IgD-negative memory B cell (primary cell): ENCODE results near the gene DHRS13. TPM values are rescaled to one million over a fixed set of nuclear protein-coding genes. Genes with fewer than 3 reads are reported as not detected.
A peak's percentile ranks its signal among the peaks of the same experiment; 100 is the strongest.
"Not testable (repeated sequence)": the region's sequence is repeated elsewhere in the genome, so short reads cannot be mapped to it uniquely, and the experiment has no call there.

Experiments
- H3K27ac Mint-ChIP-seq, 3 donors: one replicate each; pipeline ENCODE4 v1.8.0; 2020 to 2022; ENCODE audit warnings: mild to moderate bottlenecking in 3 of 3, mixed read lengths in 3 of 3, moderate library complexity in 1 of 3
- H3K27me3 Mint-ChIP-seq: one replicate; pipeline ENCODE4 v1.8.0; 2021; ENCODE audit warnings: mixed read lengths
- H3K36me3 Mint-ChIP-seq: one replicate; pipeline ENCODE4 v1.8.0; 2020; ENCODE audit warnings: mild to moderate bottlenecking, mixed read lengths
- H3K4me1 Mint-ChIP-seq, 3 donors: one replicate each; pipeline ENCODE4 v1.8.0; 2020 to 2022; ENCODE audit warnings: mixed read lengths in 3 of 3, mild to moderate bottlenecking in 1 of 3
- H3K4me3 Mint-ChIP-seq, 4 donors: one replicate each; pipeline ENCODE4 v1.8.0; 2020 to 2022; ENCODE audit warnings: mild to moderate bottlenecking in 4 of 4, mixed read lengths in 4 of 4, moderate library complexity in 3 of 4
- H3K9me3 Mint-ChIP-seq, 3 donors: one replicate each; pipeline ENCODE4 v1.8.0; 2020 to 2021; ENCODE audit warnings: mixed read lengths in 3 of 3, mild to moderate bottlenecking in 1 of 3
- polyA plus RNA-seq: library from polyadenylated mRNA; unstranded; fragments of 300-500 nt; fragmentation: Illumina TruSeq; gene quantifications from one replicate; pipeline ENCODE4 v1.2.3, GENCODE V29; 2021

The DHRS13 gene
- polyA plus RNA-seq, 1 donor from 2014 or later: 17.1 TPM

DNA sequence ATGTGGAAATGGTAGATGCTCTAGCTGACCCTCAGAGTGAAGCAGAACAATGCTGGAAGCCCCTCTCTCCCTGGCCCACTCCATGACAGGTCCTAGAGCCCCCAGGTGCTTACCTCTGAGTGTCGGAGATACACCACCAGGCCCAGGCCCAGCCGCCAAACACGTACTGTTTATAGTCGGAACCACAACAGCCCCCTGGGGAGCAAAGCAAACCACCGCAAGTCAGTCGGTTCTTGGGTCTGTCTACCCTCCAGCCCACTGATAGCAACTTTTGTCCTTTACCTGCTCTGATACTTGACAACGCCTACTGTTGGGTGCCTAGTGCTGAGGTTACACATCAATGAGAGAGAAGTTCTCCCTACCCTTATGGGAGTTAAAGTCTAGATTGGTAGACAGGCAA, 14.0 kb downstream of the DHRS13 start:
- no peaks in the 10 kb centered on the region for H3K27me3 Mint-ChIP-seq
- H3K9me3 Mint-ChIP-seq: no peaks in the 10 kb centered on the region
- H3K4me3 Mint-ChIP-seq: peak overlapping the region; percentile 18 to 90 (median 50)
- peaks cover 46 to 48% (median 48%) of the 10 kb centered on the region in 3 donors for H3K4me1 Mint-ChIP-seq
- H3K36me3 Mint-ChIP-seq: peaks cover 8% of the 10 kb centered on the region
- H3K27ac Mint-ChIP-seq: peak overlapping the region in 2 of 3 donors; percentile 41 to 54

DNA sequence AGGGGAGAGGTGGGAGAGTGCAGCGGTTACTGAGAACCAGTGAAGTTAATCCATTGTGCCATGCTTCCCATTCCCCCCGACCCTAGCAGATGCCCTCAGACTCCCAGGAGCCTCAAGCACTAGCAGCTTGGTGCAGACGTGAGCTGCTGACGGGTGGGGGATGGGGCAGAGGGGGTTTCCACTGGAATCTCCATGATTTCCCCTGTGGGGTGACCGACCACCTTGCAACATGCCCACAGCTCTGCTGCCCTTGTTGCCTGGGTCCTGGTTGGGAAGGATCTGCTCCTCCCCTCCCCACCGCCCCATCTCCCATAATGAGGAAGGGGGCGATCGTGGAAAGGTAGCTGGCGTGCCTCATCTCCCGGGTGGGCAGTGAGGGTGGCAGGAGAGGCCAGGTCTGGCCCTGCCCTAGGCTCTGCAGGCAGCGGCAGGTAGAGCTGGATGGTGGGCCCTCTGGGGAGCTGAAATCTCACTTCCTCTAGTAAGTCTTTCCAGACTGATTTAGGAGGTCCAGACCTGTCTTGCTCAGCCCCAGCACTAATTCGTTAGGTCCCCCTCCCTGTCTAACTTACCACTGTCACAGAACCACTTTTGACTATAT, 14.9 kb downstream of the DHRS13 start:
- peak overlapping the region; percentile 14 to 54 (median 29) for H3K27ac Mint-ChIP-seq
- no peaks in the 10 kb centered on the region for H3K27me3 Mint-ChIP-seq
- peaks cover 37 to 40% (median 39%) of the 10 kb centered on the region in 3 donors for H3K4me1 Mint-ChIP-seq
- H3K9me3 Mint-ChIP-seq: no peaks in the 10 kb centered on the region
- peaks cover 4% of the 10 kb centered on the region for H3K36me3 Mint-ChIP-seq
- peak overlapping the region in 3 of 4 donors; percentile 18 to 73 (median 60) for H3K4me3 Mint-ChIP-seq

DNA sequence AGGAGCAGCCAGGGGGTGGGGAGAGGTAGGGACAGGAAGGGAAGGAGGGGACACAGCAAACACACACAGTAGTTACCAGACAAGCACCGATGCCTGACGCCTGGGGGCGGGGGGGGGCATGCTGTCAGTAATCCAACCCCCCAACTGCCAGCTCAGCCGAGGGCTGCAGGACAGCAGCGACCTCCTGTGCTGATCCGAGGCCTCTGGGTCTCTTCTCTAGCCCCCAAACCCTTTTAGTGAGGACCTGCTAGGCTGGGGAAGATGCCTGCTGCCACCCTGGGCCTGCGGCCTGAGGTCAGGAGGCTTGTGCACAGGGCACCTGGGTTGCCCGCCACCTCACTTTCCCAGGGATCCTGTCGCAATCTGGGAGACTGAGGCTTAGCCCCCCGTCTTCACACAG, 16.9 kb downstream of the DHRS13 start:
- H3K36me3 Mint-ChIP-seq: no peaks in the 10 kb centered on the region
- H3K4me3 Mint-ChIP-seq: no peak overlapping the region
- H3K9me3 Mint-ChIP-seq: no peaks in the 10 kb centered on the region
- peak overlapping the region in 1 of 3 donors; percentile 43 for H3K27ac Mint-ChIP-seq
- no peaks in the 10 kb centered on the region for H3K27me3 Mint-ChIP-seq
- H3K4me1 Mint-ChIP-seq: peaks cover 25 to 27% (median 25%) of the 10 kb centered on the region in 3 donors

DNA sequence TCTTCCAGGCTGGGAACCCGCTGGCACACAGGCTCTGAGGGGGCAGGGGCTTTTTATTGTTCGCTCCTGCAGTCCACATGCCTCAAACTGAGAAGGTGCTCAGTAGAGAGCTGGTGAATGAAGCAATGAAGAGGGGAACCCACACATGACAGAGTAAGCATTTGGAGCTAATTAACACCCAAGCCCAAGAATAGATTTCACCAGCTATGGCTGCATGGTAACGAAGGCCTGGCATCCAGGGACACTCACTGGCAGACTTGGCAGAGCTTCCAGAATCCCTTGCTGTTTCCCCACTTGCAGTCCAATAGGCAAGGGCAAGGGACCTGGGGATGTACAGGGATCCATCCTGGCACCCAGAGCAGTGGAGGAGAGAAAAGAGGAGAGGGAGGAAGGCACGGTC, 17.5 kb downstream of the DHRS13 start:
- no peak overlapping the region for H3K4me3 Mint-ChIP-seq
- H3K36me3 Mint-ChIP-seq: no peaks in the 10 kb centered on the region
- H3K4me1 Mint-ChIP-seq: peaks cover 21 to 27% (median 24%) of the 10 kb centered on the region in 3 donors
- peak overlapping the region in 2 of 3 donors; percentile 59 to 84 for H3K27ac Mint-ChIP-seq
- no peaks in the 10 kb centered on the region for H3K9me3 Mint-ChIP-seq
- no peaks in the 10 kb centered on the region for H3K27me3 Mint-ChIP-seq

DNA sequence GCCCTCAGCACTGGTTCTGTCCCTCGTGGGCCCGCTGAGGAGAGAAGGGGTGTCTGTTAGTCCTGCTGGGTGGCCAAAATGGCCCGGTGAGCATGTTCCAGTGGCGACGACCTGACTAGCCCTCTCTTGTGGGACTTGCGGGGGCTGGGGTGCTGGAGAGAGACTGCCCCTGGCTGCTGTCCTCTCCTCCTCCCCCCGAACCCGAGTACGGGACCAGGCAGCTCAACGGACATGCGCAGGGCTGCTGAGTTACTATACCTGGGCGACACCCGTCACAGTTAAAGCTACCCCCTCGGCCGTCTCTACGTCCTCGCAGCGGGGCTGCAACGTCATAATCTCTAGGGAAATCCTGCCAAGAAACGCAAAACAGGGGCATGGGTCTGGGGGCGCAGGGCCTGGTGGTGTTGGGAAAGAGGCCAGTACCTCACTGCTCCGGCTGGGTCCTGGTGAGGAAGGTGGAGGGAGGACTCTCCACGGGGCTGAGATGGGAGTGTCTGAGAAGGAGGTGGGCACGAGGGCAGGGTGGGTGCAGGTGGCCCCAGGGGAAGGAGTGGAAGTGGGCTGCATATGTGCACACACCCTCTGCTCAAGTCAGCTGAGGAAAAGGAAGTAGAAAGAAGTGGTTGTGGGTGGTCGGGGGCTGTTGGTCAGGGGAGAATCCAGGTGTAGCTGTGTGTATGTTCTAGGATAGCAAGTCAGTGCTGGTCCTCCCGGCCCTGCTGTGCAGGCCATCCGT, 18.7 kb downstream of the DHRS13 start:
- H3K27me3 Mint-ChIP-seq: no peaks in the 10 kb centered on the region
- H3K9me3 Mint-ChIP-seq: no peaks in the 10 kb centered on the region
- no peaks in the 10 kb centered on the region for H3K36me3 Mint-ChIP-seq
- H3K4me1 Mint-ChIP-seq: peaks cover 18 to 25% (median 20%) of the 10 kb centered on the region in 3 donors
- H3K4me3 Mint-ChIP-seq: no peak overlapping the region
- no peak overlapping the region for H3K27ac Mint-ChIP-seq

DNA sequence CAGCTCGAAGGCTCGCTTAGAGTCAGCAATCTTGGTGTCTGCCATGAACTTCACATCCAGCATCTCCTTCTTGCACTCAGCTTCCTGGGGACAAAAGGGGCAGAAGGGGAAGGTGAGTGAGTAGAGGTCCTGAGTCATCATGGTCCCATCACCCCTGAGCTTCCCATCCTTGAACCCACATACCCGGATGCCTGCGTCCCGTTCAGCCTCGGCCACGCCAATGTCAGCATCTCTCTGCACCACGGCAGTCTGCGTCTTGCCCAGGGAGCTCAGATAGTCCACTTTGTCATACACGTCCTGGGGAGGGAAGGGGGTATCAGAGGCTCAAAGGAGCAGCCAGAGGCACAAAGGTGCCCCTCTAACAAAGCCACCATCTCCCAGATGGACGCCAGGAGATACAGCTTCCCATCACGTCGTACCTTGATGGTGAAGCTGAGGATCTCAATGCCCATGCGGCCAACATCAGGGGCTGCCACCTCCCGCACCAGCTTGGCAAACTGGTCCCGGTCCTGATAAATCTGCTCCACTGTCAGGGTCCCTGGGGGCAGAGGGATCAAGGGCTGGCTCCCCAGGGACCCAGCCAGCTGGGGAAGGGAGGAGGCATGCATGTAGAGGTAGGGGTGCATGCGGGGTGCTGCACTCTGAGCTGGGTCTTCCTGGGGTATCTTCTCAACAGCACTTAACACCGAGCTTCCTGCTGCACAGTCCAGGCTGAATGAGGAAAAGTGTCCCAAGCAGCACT, 20.6 kb downstream of the DHRS13 start:
- Mint-ChIP-seq H3K9me3 (no peaks in the 10 kb centered on the region), H3K27me3 (no peaks in the 10 kb centered on the region), H3K27ac (no peak overlapping the region), H3K4me1 (peaks cover 3 to 16% (median 7%) of the 10 kb centered on the region in 3 donors), H3K4me3 (no peak overlapping the region), H3K36me3 (peaks cover 2% of the 10 kb centered on the region)

DNA sequence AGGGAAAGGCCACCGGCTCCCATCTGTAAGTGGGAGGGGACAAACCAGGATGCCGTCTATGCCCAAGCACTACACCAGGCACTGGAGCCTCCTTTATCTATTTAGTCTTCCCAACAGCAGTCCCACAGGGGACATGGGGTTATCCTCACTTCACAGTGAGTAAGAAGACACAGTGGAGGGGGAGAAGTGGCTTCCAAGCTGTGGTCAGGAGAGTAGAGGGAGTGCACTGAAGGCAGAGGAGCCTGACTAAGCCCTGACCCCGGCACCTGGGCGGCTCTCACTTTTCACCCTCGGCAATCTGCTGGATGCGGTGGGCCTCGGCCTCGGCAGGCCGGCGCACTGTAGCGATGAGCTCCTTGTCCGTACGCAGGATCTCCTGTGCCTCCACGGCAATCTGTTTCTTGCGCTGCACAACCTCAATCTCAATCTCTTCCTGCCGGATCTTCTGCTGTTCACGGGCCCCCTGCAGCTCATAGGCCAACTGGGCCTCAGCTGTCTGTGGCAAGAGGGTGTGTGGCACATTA, 21.3 kb downstream of the DHRS13 start:
- H3K27me3 Mint-ChIP-seq: no peaks in the 10 kb centered on the region
- peak overlapping the region in 1 of 4 donors; percentile 39 for H3K4me3 Mint-ChIP-seq
- H3K36me3 Mint-ChIP-seq: peaks cover 2% of the 10 kb centered on the region
- H3K9me3 Mint-ChIP-seq: no peaks in the 10 kb centered on the region
- H3K27ac Mint-ChIP-seq: no peak overlapping the region
- peaks cover 3 to 16% (median 7%) of the 10 kb centered on the region in 3 donors for H3K4me1 Mint-ChIP-seq

DNA sequence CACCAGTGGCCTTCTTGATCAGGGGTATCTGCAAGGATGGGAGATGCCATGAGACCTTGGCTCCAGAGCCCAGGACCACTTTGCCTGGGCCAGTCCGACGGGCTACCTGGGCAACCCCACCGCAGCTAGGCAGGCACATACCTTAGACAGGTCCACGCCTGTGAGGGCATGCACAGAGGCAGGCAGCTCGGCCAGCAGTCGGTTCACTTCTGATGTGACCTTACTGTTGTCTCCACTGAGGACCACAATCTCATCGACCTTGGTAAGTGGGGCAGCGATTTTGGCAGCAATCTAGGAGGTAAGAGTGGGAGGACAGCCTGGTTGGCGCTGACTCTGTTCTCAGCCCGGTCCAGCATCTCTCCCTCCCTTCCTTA, 22.3 kb downstream of the DHRS13 start:
- Mint-ChIP-seq H3K9me3 (no peaks in the 10 kb centered on the region), H3K36me3 (peaks cover 2% of the 10 kb centered on the region), H3K27me3 (no peaks in the 10 kb centered on the region), H3K27ac (no peak overlapping the region), H3K4me3 (no peak overlapping the region), H3K4me1 (peaks cover 3 to 16% (median 4%) of the 10 kb centered on the region in 3 donors)

DNA sequence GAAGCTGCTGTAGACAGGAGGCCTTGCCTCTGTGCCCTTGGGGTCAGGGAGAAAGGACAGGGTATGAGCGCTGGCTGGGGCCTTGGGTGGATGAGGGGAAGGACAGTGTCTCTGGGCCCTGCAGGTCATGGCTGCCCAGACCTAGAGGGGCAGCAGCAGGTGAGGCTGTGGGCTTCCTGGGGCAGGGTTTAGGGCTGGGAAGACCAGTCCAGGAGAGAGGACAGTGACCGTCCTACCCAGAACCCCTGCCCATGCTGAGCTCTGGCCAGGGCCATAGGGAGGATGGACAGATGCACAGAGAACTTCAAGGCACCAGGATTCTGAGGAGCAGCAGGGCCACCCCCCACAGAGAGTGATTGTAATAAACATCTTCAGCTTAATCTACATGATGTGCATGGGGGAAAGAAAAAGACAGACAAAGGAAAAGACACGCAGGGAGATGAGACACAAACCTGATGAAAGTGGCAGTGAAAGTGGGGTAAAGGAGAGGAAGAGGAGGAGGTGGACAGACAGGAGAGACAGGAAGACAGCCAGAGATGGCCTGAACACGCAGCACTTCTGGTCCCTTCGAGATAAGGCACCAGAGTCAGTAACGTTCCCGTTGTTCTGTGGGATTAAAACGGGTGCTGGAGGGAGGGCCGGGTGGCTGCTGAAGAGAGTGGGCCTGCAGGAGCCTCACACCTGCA, 22.9 kb downstream of the DHRS13 start:
- peaks cover 2% of the 10 kb centered on the region for H3K36me3 Mint-ChIP-seq

DNA sequence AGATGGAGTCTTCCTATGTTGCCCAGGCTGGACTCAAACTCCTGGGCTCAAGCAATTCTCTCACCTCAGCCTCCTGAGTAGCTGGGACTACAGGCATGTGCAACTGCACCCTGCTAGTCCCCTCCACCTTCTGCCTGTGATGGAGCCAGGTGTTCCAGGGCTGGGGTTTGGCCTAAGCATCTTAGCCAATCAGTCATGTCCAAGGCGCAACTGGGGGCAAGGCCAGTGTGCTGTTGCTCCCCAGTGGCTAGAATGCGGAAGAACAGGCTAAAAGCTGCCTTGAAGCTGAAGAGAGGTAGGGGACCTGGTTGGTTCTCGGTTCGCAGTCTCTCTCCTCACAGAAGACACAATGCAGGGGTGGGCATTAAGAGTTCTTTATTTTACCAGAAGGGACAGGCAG, 23.9 kb downstream of the DHRS13 start:
- Mint-ChIP-seq H3K27me3 (no peaks in the 10 kb centered on the region), H3K9me3 (no peaks in the 10 kb centered on the region), H3K4me3 (no peak overlapping the region), H3K4me1 (peaks cover 0 to 5% (median 1%) of the 10 kb centered on the region in 3 donors), H3K27ac (no peak overlapping the region), H3K36me3 (peaks cover 2% of the 10 kb centered on the region)

More for the DNA sequence above, 22.9 kb downstream of the DHRS13 start:
- peaks cover 3 to 12% (median 3%) of the 10 kb centered on the region in 3 donors for H3K4me1 Mint-ChIP-seq
- H3K9me3 Mint-ChIP-seq: no peaks in the 10 kb centered on the region
- no peak overlapping the region for H3K4me3 Mint-ChIP-seq
- H3K27ac Mint-ChIP-seq: no peak overlapping the region
- no peaks in the 10 kb centered on the region for H3K27me3 Mint-ChIP-seq

DNA sequence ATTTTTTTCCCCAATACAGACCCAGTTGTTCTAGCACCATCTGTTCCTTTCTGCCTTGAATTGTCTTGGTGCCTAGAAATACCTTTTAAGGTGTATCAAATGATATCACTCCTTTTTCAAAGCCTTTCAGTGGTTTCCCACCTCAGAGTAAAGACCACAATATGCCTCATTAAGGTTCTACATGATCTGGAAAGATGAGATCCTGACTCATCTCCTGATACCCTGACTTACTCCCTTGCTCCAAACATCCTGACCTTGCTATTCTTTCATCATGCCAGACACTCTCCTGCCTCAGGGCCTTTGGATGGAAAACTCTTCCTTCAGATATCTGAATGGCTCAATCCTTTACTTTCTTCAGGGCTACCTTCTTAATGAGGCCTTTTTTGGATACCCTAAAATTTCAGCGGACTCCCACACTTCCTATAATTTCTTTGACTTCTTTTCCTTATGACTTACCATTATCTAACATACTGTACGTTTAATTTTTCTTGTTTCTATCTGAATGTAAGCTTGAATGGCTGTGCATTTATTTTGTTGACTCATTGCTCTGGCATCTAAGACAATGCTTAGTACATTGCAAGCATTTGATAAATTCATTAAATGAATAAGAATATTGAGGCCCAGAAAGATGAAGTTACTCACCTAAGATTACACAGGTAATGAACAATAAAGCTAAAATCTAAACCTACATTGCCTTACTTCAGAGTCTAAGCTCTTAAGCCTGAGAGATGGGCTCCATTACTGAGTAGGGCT, 24.5 kb downstream of the DHRS13 start:
- Mint-ChIP-seq H3K27ac (peak overlapping the region in 2 of 3 donors; percentile 32 to 72), H3K27me3 (no peaks in the 10 kb centered on the region), H3K9me3 (no peaks in the 10 kb centered on the region), H3K36me3 (peaks cover 2% of the 10 kb centered on the region), H3K4me1 (peaks cover 0 to 8% (median 5%) of the 10 kb centered on the region in 3 donors), H3K4me3 (no peak overlapping the region)

DNA sequence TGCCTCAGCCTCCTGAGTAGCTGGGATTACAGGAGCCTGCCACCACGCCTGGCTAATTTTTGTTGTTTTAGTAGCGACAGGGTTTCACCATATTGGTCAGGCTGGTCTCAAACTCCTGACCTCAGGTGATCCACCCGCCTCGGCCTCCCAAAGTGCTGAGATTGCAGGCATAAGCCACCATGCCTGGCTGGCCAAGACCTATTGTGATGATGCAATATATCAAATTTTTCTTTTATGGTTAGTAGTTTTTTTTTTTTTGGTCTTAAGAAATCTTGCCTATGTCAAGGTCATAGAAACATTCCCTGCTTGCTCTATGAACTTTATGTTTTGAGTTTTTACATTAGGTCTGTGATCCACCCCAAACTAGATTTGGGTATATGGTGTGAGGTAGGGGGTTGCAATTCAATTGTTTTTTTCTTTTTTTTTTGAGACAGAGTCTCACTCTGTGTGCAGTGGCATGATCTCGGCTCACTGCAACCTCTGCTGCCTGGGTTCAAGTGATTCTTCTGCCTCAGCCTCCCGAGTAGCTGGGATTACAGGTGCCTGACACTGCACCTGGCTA, 25.6 kb downstream of the DHRS13 start:
- H3K4me3 Mint-ChIP-seq, H3K27me3 Mint-ChIP-seq, H3K9me3 Mint-ChIP-seq, H3K27ac Mint-ChIP-seq, H3K36me3 Mint-ChIP-seq: not testable (repeated sequence)
- peaks cover 0 to 11% (median 8%) of the 10 kb centered on the region in 3 donors for H3K4me1 Mint-ChIP-seq

DNA sequence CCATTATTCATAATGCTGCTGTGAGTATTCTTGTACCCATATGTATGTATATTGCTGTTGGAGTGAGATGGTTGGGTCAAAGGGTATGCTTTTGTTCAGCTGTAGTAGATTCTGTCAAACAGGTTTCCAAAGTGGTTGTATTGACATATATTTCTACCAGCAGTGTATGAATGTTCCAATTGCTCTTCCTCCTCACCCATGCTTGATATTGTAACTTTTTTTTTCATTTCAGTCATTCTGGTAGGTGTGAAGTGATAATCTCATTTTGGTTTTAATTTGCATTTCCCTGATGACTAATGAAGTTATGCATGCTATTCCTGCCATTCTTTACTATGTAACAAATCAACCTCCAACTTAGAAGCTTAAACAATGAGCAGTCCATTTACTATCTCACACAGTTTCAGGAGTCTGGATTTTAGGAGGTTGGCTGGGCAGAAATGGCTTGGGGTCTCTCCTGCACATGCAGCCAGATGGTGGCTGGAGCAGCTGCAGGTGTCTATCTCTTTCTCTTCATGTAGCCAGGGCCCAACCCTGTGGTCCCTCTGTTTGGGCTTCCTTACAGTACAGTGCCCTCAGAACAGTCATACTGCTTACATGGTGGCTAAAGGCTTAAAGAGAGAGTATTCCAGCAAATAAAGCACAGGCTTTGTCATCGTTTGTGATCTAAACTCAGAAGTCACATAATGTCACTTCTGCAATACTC, 26.9 kb downstream of the DHRS13 start:
- Mint-ChIP-seq H3K27me3 (no peaks in the 10 kb centered on the region), H3K27ac (peak overlapping the region in 1 of 3 donors; percentile 14), H3K9me3 (no peaks in the 10 kb centered on the region), H3K36me3 (peaks cover 5% of the 10 kb centered on the region), H3K4me3 (no peak overlapping the region), H3K4me1 (peaks cover 4 to 16% (median 11%) of the 10 kb centered on the region in 3 donors)
